ENCODE measurements around the gene TBC1D4. TPM values are rescaled to one million over a fixed set of nuclear protein-coding genes. Genes with fewer than 3 reads are reported as not detected.

Gene TBC1D4
- polyA plus RNA-seq, 1 donor from 2014 or later = 3.9 TPM

- no peak for TF ChIP-seq EZH2 (IDR thresholded peaks at IDR 0.05; ENCODE audit: borderline replicate concordance, insufficient read depth, low read length, poor library complexity, severe bottlenecking)
These were observed 148.9 kb downstream of the TBC1D4 start (continued) for GRCh38 chr13:75333103-75333502.

- no peaks in the 10 kb centered on the region for H3K9me2 ChIP-seq (ENCODE audit: insufficient read depth, low read length)
- H3K9ac ChIP-seq (ENCODE audit: low read length) = no peak overlapping the region
- H3K9me3 ChIP-seq (ENCODE audit: low read length) = no peaks in the 10 kb centered on the region
- no peak overlapping the region for H3K27ac ChIP-seq (ENCODE audit: low read length)
- no peaks in the 10 kb centered on the region for H3K79me2 ChIP-seq (replicated peaks; ENCODE audit: insufficient read depth, low read length)
- H3K4me2 ChIP-seq (ENCODE audit: low read length) = no peak overlapping the region
- no peaks in the 10 kb centered on the region for H3K27me3 ChIP-seq (ENCODE audit: insufficient read depth, low read depth, low read length)
- no peak overlapping the region for H3K4me3 ChIP-seq (ENCODE audit: low read length)
- TF ChIP-seq EZH2 (IDR thresholded peaks at IDR 0.05; ENCODE audit: borderline replicate concordance, insufficient read depth, low read length, poor library complexity, severe bottlenecking) (no peak), TAF1 (IDR thresholded peaks at IDR 0.05; ENCODE audit: low read depth) (no peak), MXI1 (conservative IDR thresholded peaks at IDR 0.05; ENCODE audit: poor library complexity, severe bottlenecking) (no peak), POLR2AphosphoS5 (IDR thresholded peaks at IDR 0.05) (no peak), RAD21 (conservative IDR thresholded peaks at IDR 0.05) (no peak), EP300 (conservative IDR thresholded peaks at IDR 0.05; ENCODE audit: poor library complexity, severe bottlenecking) (no peak), SMC3 (conservative IDR thresholded peaks at IDR 0.05; ENCODE audit: poor library complexity) (no peak)
- TF ChIP-seq, protein P1, sequence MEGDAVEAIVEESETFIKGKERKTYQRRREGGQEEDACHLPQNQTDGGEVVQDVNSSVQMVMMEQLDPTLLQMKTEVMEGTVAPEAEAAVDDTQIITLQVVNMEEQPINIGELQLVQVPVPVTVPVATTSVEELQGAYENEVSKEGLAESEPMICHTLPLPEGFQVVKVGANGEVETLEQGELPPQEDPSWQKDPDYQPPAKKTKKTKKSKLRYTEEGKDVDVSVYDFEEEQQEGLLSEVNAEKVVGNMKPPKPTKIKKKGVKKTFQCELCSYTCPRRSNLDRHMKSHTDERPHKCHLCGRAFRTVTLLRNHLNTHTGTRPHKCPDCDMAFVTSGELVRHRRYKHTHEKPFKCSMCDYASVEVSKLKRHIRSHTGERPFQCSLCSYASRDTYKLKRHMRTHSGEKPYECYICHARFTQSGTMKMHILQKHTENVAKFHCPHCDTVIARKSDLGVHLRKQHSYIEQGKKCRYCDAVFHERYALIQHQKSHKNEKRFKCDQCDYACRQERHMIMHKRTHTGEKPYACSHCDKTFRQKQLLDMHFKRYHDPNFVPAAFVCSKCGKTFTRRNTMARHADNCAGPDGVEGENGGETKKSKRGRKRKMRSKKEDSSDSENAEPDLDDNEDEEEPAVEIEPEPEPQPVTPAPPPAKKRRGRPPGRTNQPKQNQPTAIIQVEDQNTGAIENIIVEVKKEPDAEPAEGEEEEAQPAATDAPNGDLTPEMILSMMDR (IDR thresholded peaks at IDR 0.05; ENCODE audit: poor library complexity, severe bottlenecking) = no peak
- TF ChIP-seq, protein P2, sequence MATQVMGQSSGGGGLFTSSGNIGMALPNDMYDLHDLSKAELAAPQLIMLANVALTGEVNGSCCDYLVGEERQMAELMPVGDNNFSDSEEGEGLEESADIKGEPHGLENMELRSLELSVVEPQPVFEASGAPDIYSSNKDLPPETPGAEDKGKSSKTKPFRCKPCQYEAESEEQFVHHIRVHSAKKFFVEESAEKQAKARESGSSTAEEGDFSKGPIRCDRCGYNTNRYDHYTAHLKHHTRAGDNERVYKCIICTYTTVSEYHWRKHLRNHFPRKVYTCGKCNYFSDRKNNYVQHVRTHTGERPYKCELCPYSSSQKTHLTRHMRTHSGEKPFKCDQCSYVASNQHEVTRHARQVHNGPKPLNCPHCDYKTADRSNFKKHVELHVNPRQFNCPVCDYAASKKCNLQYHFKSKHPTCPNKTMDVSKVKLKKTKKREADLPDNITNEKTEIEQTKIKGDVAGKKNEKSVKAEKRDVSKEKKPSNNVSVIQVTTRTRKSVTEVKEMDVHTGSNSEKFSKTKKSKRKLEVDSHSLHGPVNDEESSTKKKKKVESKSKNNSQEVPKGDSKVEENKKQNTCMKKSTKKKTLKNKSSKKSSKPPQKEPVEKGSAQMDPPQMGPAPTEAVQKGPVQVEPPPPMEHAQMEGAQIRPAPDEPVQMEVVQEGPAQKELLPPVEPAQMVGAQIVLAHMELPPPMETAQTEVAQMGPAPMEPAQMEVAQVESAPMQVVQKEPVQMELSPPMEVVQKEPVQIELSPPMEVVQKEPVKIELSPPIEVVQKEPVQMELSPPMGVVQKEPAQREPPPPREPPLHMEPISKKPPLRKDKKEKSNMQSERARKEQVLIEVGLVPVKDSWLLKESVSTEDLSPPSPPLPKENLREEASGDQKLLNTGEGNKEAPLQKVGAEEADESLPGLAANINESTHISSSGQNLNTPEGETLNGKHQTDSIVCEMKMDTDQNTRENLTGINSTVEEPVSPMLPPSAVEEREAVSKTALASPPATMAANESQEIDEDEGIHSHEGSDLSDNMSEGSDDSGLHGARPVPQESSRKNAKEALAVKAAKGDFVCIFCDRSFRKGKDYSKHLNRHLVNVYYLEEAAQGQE (IDR thresholded peaks at IDR 0.05; ENCODE audit: borderline replicate concordance) = no peak
- H3K36me3 ChIP-seq (ENCODE audit: insufficient read depth, low read length) = no peaks in the 10 kb centered on the region
- no peaks in the 10 kb centered on the region for H3F3A ChIP-seq (ENCODE audit: insufficient read depth, low read length, poor library complexity, severe bottlenecking)
- H2AFZ ChIP-seq (ENCODE audit: low read depth, low read length) = no peak overlapping the region
- H4K20me1 ChIP-seq (ENCODE audit: insufficient read depth) = no peaks in the 10 kb centered on the region
These were observed 150.1 kb downstream of the TBC1D4 start for GRCh38 chr13:75331792-75332349.

DNA sequence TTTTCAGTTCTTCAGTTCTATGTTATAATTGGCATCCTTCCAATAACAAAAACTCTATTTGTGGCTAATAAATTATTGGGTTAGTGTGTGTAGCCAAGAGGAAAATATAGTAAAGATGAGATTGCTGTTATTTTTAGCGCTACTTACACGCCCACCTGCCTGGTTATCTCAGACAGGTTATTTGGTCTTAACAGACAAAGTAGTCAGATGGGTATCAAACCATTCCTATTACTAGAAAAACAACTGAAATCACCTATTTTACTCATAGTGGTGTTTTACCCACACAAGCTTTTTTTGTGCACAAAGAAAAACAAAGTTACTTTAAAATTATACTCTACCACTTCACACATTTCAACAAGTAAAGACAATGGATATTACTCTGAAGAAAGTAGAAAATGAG, 151.2 kb downstream of the TBC1D4 start:
- Histone ChIP-seq H3K9me2 (ENCODE audit: insufficient read depth, low read length) (no peaks in the 10 kb centered on the region), H3F3A (ENCODE audit: insufficient read depth, low read length, poor library complexity, severe bottlenecking) (no peaks in the 10 kb centered on the region), H3K27ac (ENCODE audit: low read length) (no peak overlapping the region), H3K9me3 (ENCODE audit: low read length) (no peaks in the 10 kb centered on the region), H3K9ac (ENCODE audit: low read length) (no peak overlapping the region), H3K27me3 (ENCODE audit: insufficient read depth, low read depth, low read length) (no peaks in the 10 kb centered on the region), H2AFZ (ENCODE audit: low read depth, low read length) (no peak overlapping the region), H4K20me1 (ENCODE audit: insufficient read depth) (no peaks in the 10 kb centered on the region), H3K4me2 (ENCODE audit: low read length) (no peak overlapping the region), H3K79me2 (replicated peaks; ENCODE audit: insufficient read depth, low read length) (no peaks in the 10 kb centered on the region), H3K4me3 (ENCODE audit: low read length) (no peak overlapping the region), H3K36me3 (ENCODE audit: insufficient read depth, low read length) (no peaks in the 10 kb centered on the region)
- TF ChIP-seq TAF1 (IDR thresholded peaks at IDR 0.05; ENCODE audit: low read depth) = no peak
- TF ChIP-seq POLR2AphosphoS5 (IDR thresholded peaks at IDR 0.05) = no peak
- TF ChIP-seq EP300 (conservative IDR thresholded peaks at IDR 0.05; ENCODE audit: poor library complexity, severe bottlenecking) = no peak
- TF ChIP-seq SMC3 (conservative IDR thresholded peaks at IDR 0.05; ENCODE audit: poor library complexity) = no peak
- TF ChIP-seq MXI1 (conservative IDR thresholded peaks at IDR 0.05; ENCODE audit: poor library complexity, severe bottlenecking) = no peak
- TF ChIP-seq, protein P1 (IDR thresholded peaks at IDR 0.05; ENCODE audit: poor library complexity, severe bottlenecking) = no peak
- no peak for TF ChIP-seq RAD21 (conservative IDR thresholded peaks at IDR 0.05)
- TF ChIP-seq EZH2 (IDR thresholded peaks at IDR 0.05; ENCODE audit: borderline replicate concordance, insufficient read depth, low read length, poor library complexity, severe bottlenecking) = no peak
- TF ChIP-seq, protein P2 (IDR thresholded peaks at IDR 0.05; ENCODE audit: borderline replicate concordance) = no peak
